Hepatocyte (in vitro differentiated cells): Measurements from ENCODE around the gene LDLR. TPM values are rescaled to one million over a fixed set of nuclear protein-coding genes. Genes with fewer than 3 reads are reported as not detected.

Experiments
- DNase-seq: peaks from one replicate; pipeline ENCODE4 v3.0.0-alpha.2; 2016; ENCODE audit warnings: low spot score
- H2AFZ ChIP-seq: fragments of 200-600 bp; sonication (generic); 2 replicates; pipeline ENCODE4 v1.6.0; 2016; ENCODE audit warnings: antibody characterized with exemption, mild to moderate bottlenecking
- H3K27ac ChIP-seq: fragments of 200-600 bp; sonication (generic); 2 replicates; pipeline ENCODE4 v1.5.1; 2016; ENCODE audit warnings: mild to moderate bottlenecking
- H3K27me3 ChIP-seq: fragments of 200-600 bp; sonication (generic); 2 replicates; pipeline ENCODE4 v1.6.1; 2016
- H3K36me3 ChIP-seq: fragments of 200-600 bp; sonication (generic); replicated peaks from 2 replicates; pipeline ENCODE4 v1.5.1; 2016; ENCODE audit warnings: low read depth; ENCODE audit not compliant: insufficient read depth
- H3K4me1 ChIP-seq: fragments of 200-600 bp; sonication (generic); 2 replicates; pipeline ENCODE4 v1.5.1; 2016; ENCODE audit warnings: mild to moderate bottlenecking, moderate library complexity; ENCODE audit not compliant: insufficient read depth
- H3K4me2 ChIP-seq: fragments of 200-600 bp; sonication (generic); 2 replicates; pipeline ENCODE4 v1.6.0; 2016
- H3K4me3 ChIP-seq: fragments of 200-600 bp; sonication (generic); 2 replicates; pipeline ENCODE4 v1.5.1; 2016; ENCODE audit warnings: mild to moderate bottlenecking
- H3K79me2 ChIP-seq: fragments of 200-600 bp; sonication (generic); 2 replicates; pipeline ENCODE4 v1.6.0; 2017; ENCODE audit warnings: mild to moderate bottlenecking
- H3K9me2 ChIP-seq: fragments of 200-600 bp; sonication (generic); replicated peaks from 2 replicates; pipeline ENCODE4 v1.6.0; 2017; ENCODE audit warnings: mild to moderate bottlenecking; ENCODE audit not compliant: insufficient read depth
- H3K9me3 ChIP-seq: fragments of 200-600 bp; sonication (generic); 2 replicates; pipeline ENCODE4 v1.5.1; 2016; ENCODE audit warnings: low read depth, mild to moderate bottlenecking
- H4K20me1 ChIP-seq: fragments of 200-600 bp; sonication (generic); 2 replicates; pipeline ENCODE4 v1.6.0; 2016; ENCODE audit warnings: mild to moderate bottlenecking; ENCODE audit not compliant: insufficient read depth, poor library complexity, severe bottlenecking
- CTCF ChIP-seq: fragments of 200-600 bp; sonication (generic); IDR thresholded peaks from 2 replicates; pipeline ENCODE4 v1.5.1; 2016; ENCODE audit warnings: antibody characterized with exemption, mild to moderate bottlenecking; ENCODE audit not compliant: poor library complexity
- EZH2 ChIP-seq: fragments of 200-600 bp; sonication (generic); IDR thresholded peaks from 2 replicates; pipeline ENCODE4 v1.6.1; 2016; ENCODE audit warnings: antibody characterized with exemption, mild to moderate bottlenecking, borderline replicate concordance
- EZH2phosphoT487 ChIP-seq: fragments of 200-600 bp; sonication (generic); IDR thresholded peaks from one replicate; pipeline ENCODE4 v1.6.1; 2018; ENCODE audit warnings: antibody characterized with exemption, mild to moderate bottlenecking, low read depth, moderate library complexity; ENCODE audit not compliant: unreplicated experiment, severe bottlenecking
- WGBS: methylation state at CpG from one replicate; pipeline ENCODE4 v1.1.6; 2016; ENCODE audit warnings: low lambda C conversion rate; ENCODE audit errors: missing lambda C conversion rate; 5-methylcytosine and 5-hydroxymethylcytosine counted together
- polyA plus RNA-seq: library from polyadenylated mRNA; unstranded; fragments of >200 nt; fragmentation: Nextera tagmentation; extraction: Ambion mirVana; gene quantifications from 2 replicates; pipeline ENCODE4 v1.2.1, GENCODE V29; 2016
- total RNA-seq: library from RNA; depleted of rRNA; stranded (reverse); fragments of >200 nt; gene quantifications from 2 replicates; pipeline ENCODE4 v1.2.3, GENCODE V29; 2014

Gene LDLR
- total and polyA plus RNA-seq, 2 experiments from 2014 or later = 123 to 126 TPM

GRCh38 chr19:11173516-11174155 is 84.4 kb downstream of the LDLR start:
- no peaks in the 10 kb centered on the region for H3K36me3 ChIP-seq
- no peak overlapping the region for H3K27ac ChIP-seq
- H3K9me2 ChIP-seq = no peaks in the 10 kb centered on the region
- H3K9me3 ChIP-seq = no peaks in the 10 kb centered on the region
- no peaks in the 10 kb centered on the region for H3K79me2 ChIP-seq
- TF ChIP-seq EZH2 (no peak), CTCF (no peak), EZH2phosphoT487 (no peak)
- no peak overlapping the region for H3K4me3 ChIP-seq
- 97% methylated on average over 8 of the region's 8 CpGs for WGBS
- DNase-seq = no peak
- no peak overlapping the region for H3K4me2 ChIP-seq
- H4K20me1 ChIP-seq = no peaks in the 10 kb centered on the region
- no peaks in the 10 kb centered on the region for H3K4me1 ChIP-seq
- no peak overlapping the region for H2AFZ ChIP-seq
- H3K27me3 ChIP-seq = no peaks in the 10 kb centered on the region

- Histone ChIP-seq H4K20me1 (no peaks in the 10 kb centered on the region), H2AFZ (no peak overlapping the region)
Observed at GRCh38 chr19:11174336-11174735, 85.1 kb downstream of the LDLR start.

GRCh38 chr19:11175920-11176319 is 86.7 kb downstream of the LDLR start:
- Histone ChIP-seq H2AFZ (no peak overlapping the region), H4K20me1 (no peaks in the 10 kb centered on the region), H3K4me3 (no peak overlapping the region), H3K36me3 (no peaks in the 10 kb centered on the region), H3K9me2 (no peaks in the 10 kb centered on the region), H3K4me2 (no peak overlapping the region), H3K27me3 (no peaks in the 10 kb centered on the region), H3K79me2 (no peaks in the 10 kb centered on the region), H3K27ac (no peak overlapping the region), H3K4me1 (no peaks in the 10 kb centered on the region), H3K9me3 (no peaks in the 10 kb centered on the region)
- DNase-seq = no peak
- 96% methylated on average over 6 of the region's 7 CpGs for WGBS
- TF ChIP-seq EZH2 = no peak
- TF ChIP-seq EZH2phosphoT487 = no peak
- no peak for TF ChIP-seq CTCF

More at GRCh38 chr19:11174336-11174735, 85.1 kb downstream of the LDLR start:
- TF ChIP-seq EZH2phosphoT487 (no peak), CTCF (no peak), EZH2 (no peak)
- no peaks in the 10 kb centered on the region for H3K36me3 ChIP-seq
- no peaks in the 10 kb centered on the region for H3K27me3 ChIP-seq
- no peaks in the 10 kb centered on the region for H3K79me2 ChIP-seq
- H3K4me3 ChIP-seq = no peak overlapping the region
- no peaks in the 10 kb centered on the region for H3K9me2 ChIP-seq
- H3K4me2 ChIP-seq = no peak overlapping the region
- no peak for DNase-seq
- no peaks in the 10 kb centered on the region for H3K9me3 ChIP-seq
- H3K4me1 ChIP-seq = no peaks in the 10 kb centered on the region
- WGBS = 98% methylated on average over 27 of the region's 27 CpGs
- H3K27ac ChIP-seq = no peak overlapping the region
